GM19395 (cell line): ENCODE data around the gene ASAP2.

ENCODE experiments used
- ATAC-seq: cut with Tn5 transposase; IDR thresholded peaks from one replicate; pipeline ENCODE4 v1.9.1; 2021; ENCODE audit warnings: mild to moderate bottlenecking, moderate library complexity; ENCODE audit not compliant: unreplicated experiment

Gene ASAP2

GRCh38 chr2:9315280-9315847, 108.8 kb downstream of the ASAP2 start:
- ATAC-seq, result no peak

GRCh38 chr2:9317559-9317958, 110.9 kb downstream of the ASAP2 start:
- ATAC-seq, result no peak

- ATAC-seq, result no peak
These were observed 112.1 kb downstream of the ASAP2 start for GRCh38 chr2:9318461-9319337.

DNA sequence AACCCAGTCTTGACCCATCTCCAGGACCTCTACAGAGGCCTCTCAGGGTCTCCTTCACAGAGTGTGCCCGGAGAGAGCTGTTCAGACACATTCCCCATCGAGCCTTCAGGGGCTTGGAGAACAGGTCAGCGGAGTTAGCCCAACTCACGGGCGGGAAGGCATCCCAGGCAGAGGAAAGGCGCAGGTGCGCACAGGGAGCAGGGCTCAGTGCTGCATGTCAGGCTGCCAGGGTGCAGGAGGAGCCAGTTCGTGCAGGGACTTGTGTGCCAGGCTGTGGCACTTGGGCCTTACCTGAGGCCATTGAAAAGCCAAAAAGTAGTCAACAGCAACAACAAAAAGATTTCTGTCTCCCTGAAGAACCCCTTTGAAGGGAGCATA, 112.7 kb downstream of the ASAP2 start:
- no peak for ATAC-seq

DNA sequence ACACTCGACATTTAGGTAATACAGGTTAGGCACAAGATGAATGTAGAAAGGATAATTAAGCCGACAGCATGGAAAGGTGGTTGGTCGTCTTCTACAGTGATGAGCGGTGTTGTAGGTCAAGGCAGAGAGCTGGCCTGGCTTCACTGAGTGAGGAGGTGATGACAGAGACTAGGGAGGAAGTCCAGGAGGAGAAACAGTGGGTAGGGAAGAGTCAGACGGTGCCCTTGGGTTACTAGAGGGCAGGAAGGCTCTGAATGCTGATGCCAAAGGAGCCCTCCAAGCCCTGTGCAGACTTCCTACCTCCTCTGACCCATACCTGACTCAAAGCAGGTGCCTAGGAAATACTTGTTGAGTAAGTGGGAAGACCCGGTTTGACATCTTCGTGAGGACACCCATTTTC, 116.0 kb downstream of the ASAP2 start:
- ATAC-seq, result no peak

- ATAC-seq, result no peak
These were observed 118.8 kb downstream of the ASAP2 start for GRCh38 chr2:9325428-9325827.

DNA sequence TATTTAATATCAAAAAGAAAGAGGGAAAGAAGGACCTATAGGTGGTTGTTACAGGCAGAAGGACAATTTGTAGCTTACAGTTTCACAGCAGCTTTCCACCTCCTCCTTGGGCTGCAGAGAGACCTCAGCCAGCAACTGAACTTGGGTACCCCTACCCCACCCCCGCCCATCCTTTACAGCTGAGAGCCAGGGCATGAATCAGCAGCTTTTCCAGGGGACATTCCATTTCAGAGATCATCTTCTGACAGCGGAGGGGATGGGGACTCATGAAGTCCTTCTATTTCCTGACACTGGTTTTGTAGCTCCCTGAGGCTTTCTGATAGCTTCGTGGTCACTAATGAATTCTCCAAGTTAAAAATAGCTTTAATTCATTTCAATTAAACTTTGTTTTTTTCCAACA, 120.4 kb downstream of the ASAP2 start:
- no peak for ATAC-seq

- ATAC-seq, result no peak
These were observed 121.3 kb downstream of the ASAP2 start for GRCh38 chr2:9327873-9328352.

GRCh38 chr2:9328931-9329330, 122.3 kb downstream of the ASAP2 start:
- ATAC-seq, result no peak

DNA sequence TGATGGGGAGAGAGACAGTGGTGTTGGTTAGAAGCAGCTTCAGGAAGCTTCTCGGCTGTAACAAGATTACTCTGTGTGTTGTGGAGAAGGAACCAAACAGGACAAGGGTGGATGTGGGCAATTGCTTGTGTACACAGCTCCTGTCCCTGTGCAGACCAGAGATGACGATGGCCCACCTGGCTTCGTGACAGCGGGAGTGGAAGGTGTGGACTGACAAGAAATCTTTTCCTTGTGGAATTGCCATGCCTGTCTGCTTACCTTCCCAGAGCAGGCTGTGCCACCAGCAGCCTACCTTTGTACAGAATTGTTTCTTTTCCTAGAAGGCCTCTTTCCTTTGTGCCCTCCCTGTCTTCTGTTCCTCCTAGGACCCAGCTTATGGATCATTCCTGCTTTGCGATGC, 122.9 kb downstream of the ASAP2 start:
- no peak for ATAC-seq

- ATAC-seq, result no peak
These were observed 124.1 kb downstream of the ASAP2 start for GRCh38 chr2:9330612-9331270.

GRCh38 chr2:9331704-9332103, 125.1 kb downstream of the ASAP2 start:
- no peak for ATAC-seq

- ATAC-seq, result no peak
These were observed 125.7 kb downstream of the ASAP2 start for GRCh38 chr2:9332136-9332852.

- ATAC-seq, result no peak
These were observed 126.2 kb downstream of the ASAP2 start for GRCh38 chr2:9332853-9333245.

DNA sequence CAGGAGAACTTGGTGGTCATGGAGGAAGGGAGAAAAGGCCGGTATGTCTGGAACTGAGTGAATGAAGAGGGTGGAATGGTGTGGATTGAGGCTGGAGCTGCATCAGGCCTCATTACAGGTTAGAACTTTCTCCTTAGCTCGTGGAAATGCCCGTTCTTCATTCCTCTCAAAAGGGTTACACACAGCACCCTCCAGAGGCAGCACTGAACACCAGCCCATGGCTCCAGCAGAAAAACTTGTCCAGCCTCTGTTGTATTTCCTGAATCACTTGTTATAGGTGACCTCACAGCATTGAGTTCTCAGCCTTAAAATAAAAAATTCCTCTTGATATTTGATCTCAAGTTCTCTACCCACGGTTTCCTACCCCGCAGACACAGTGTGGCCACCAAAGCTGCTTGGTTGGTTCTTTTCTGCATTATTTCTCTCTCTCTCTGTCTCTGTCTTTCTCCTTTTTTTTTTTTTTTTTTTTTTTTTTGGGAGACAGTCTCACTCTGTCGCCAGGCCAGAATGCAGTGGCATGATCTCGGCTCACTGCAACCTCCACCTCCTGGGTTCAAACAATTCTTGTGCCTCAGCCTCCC, 127.1 kb downstream of the ASAP2 start:
- ATAC-seq, result no peak

DNA sequence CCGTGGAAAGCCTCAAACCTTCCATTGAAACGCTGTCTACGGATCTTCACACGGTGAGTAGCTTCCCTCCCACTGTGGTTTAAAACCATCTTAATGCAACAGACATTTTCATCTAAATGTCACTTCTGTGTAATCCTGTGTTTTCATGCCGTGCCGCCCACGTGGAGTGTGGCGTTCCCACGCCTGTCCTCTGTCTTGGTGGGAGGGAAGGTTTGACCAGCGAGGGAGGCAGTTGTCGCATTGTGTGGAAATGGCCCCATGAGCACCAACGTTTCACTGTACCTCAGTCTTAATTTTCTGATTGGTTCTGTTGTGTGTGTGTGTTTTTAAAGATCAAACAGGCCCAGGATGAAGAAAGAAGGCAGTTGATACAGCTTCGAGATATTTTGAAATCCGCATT, 128.1 kb downstream of the ASAP2 start:
- ATAC-seq, result no peak

DNA sequence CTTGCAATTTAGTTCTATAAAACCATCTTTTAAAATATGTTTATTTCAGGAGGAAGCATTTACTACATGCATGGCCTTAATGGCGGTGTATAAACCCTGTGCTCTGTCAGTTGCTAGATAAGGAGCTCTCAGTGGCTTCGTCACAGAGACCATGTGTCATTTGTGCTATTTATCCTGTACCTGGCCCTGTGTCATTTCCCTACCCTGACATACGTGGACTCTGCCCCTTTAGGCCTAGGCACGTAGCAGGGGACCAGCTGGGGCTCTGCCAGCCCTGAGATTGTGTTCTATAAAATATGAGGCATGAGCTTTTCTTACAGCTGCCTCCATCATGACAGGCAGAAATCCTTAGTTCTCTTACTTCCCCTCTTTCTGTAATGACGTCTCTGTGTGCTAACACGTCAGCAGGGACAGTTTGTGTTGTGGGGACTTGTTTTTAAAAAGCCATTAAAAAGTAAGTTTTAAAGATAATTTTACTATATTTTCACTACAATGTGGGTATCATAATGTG, 128.8 kb downstream of the ASAP2 start:
- no peak for ATAC-seq

DNA sequence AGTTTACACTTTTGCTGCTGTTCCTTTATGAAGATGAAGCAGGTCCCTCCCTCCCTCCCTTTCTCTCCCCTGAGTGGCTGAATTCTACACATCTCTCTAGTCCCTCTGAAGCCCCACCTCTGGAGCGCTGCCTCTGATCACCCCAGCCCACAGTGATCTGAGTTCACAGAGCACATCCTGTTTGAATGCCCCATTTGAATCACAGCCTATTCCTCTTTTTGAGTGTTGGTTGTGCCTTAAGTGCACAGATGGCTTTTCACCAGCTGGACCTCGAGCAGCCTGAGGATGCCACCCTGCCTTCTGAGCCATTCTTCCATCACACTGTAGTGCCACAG, 129.6 kb downstream of the ASAP2 start:
- peak; percentile 72 for ATAC-seq

DNA sequence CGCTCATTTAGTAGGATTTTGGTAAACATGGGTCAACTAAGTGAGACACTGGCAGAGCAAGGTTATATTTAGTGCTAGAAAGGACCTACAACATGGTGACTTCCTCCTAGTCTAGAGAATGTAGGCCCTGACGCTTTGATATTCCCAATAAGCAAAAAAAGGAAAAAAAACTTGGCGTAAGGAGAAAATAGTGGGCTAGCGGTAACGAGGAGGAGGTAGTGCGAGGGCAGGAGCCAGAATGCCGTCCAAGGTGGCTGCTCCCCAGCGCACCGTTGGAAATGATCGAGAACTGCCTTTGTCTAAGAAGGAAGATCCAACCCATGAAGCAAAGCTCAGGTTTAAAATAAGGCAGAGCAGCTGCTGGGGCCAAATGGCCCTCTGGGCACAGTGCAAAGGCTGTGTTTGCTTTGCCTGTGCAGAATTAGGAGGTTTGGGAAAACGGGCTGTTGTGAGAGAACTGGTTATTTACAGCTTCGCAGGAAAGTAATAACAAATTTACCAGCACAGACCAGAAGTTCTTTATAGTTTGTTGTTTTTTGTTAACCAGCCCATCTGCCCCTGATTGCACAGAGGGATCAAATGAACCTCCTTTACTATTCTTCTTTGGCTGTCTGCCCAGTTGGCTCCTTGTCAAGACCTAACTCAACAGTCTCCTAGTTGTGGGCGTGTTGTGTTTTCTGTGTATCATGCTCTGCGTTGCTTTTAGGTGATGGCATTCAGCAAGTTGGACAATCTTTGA, 130.1 kb downstream of the ASAP2 start:
- no peak for ATAC-seq

- no peak for ATAC-seq
These were observed 131.3 kb downstream of the ASAP2 start for GRCh38 chr2:9337901-9338300.
